Spleen (tissue), 7 donors: Measurements from ENCODE around the gene ZNF326.

ENCODE experiments used
- CTCF ChIP-seq, 11 experiments: fragments of 200-600 bp in 7 of 11; fragments of 450-650 bp in 4 of 11; sonication (generic) in 4 of 11; IDR thresholded peaks in 8 of 11; conservative IDR thresholded peaks in 3 of 11; 1 replicate in 7 of 11; 2 replicates in 4 of 11; pipeline versions ENCODE4 v1.4.0 to v1.8.0; 2016 to 2021; ENCODE audit warnings: antibody characterized with exemption in 11 of 11, inconsistent platforms in 4 of 11, mild to moderate bottlenecking in 1 of 11
- POLR2A ChIP-seq, 3 donors: fragments of 450-650 bp; IDR thresholded peaks; one replicate each; pipeline ENCODE4 v1.5.1; 2017; ENCODE audit warnings: antibody characterized with exemption in 3 of 3, mild to moderate bottlenecking in 1 of 3
- POLR2AphosphoS5 ChIP-seq, 3 donors: sonication (generic); formaldehyde crosslinking; IDR thresholded peaks; one replicate each; pipeline ENCODE4 v1.5.1; 2017; ENCODE audit warnings: antibody characterized with exemption in 3 of 3
- donor health status: DM: no; HTN: no; CAD: no; lungs with moderate emphysema.
- donor health status: DM: no; HTN: no; CAD: no.
- donor health status: DM: no; HTN: no; CAD: no.

- TF ChIP-seq CTCF (IDR thresholded peaks at IDR 0.05 in 8 of 11, conservative IDR thresholded peaks at IDR 0.05 in 3 of 11), result no peak
- no peak for TF ChIP-seq POLR2A (IDR thresholded peaks at IDR 0.05)
- no peak for TF ChIP-seq POLR2AphosphoS5 (IDR thresholded peaks at IDR 0.05)
Observed at GRCh38 chr1:89974696-89975470, 20.0 kb upstream of the ZNF326 start.
